Endodermal cell (in vitro differentiated cells): ENCODE measurements around the gene CSF3R. TPM values are rescaled to one million over a fixed set of nuclear protein-coding genes. Genes with fewer than 3 reads are reported as not detected.

Source experiments
- DNase-seq: peaks from one replicate; pipeline ENCODE4 v3.0.0-alpha.2; 2017
- H3K27ac ChIP-seq: 2 replicates; pipeline ENCODE4 v1.5.1; 2013; ENCODE audit warnings: mild to moderate bottlenecking, low read depth, low read length, moderate library complexity
- H3K27me3 ChIP-seq: 2 replicates; pipeline ENCODE4 v1.6.1; 2013; ENCODE audit warnings: mild to moderate bottlenecking, low read length, moderate library complexity; ENCODE audit not compliant: insufficient read depth, control insufficient read depth, poor library complexity, severe bottlenecking
- H3K36me3 ChIP-seq: 2 replicates; pipeline ENCODE4 v1.7.0; 2013; ENCODE audit warnings: mild to moderate bottlenecking, low read length, moderate library complexity; ENCODE audit not compliant: control insufficient read depth, insufficient read depth
- H3K4me1 ChIP-seq: one replicate; pipeline ENCODE4 v1.7.0; 2013; ENCODE audit warnings: low read length; ENCODE audit not compliant: control insufficient read depth, insufficient read depth
- H3K4me3 ChIP-seq: 2 replicates; pipeline ENCODE4 v1.5.1; 2013; ENCODE audit warnings: mild to moderate bottlenecking, low read length, moderate library complexity
- H3K9ac ChIP-seq: 2 replicates; pipeline ENCODE4 v1.6.1; 2013; ENCODE audit warnings: mild to moderate bottlenecking, low read length, moderate library complexity; ENCODE audit not compliant: poor library complexity, severe bottlenecking; ENCODE audit errors: extremely low read depth
- H3K9me3 ChIP-seq: 2 replicates; pipeline ENCODE4 v1.6.1; 2013; ENCODE audit warnings: mild to moderate bottlenecking, low read length, moderate library complexity; ENCODE audit not compliant: control insufficient read depth
- H3K27ac Mint-ChIP-seq: 2 replicates; pipeline ENCODE4 v1.8.0; 2020; ENCODE audit warnings: mixed read lengths
- H3K27me3 Mint-ChIP-seq: 2 replicates; pipeline ENCODE4 v1.8.0; 2021; ENCODE audit warnings: mild to moderate bottlenecking, mixed read lengths; ENCODE audit not compliant: insufficient read depth
- H3K36me3 Mint-ChIP-seq: 2 replicates; pipeline ENCODE4 v1.8.0; 2020; ENCODE audit warnings: low read depth, mixed read lengths
- H3K4me1 Mint-ChIP-seq: 2 replicates; pipeline ENCODE4 v1.8.0; 2020; ENCODE audit warnings: mixed read lengths
- H3K4me3 Mint-ChIP-seq: 2 replicates; pipeline ENCODE4 v1.8.0; 2020; ENCODE audit warnings: mild to moderate bottlenecking, moderate library complexity, mixed read lengths
- H3K9me3 Mint-ChIP-seq: 2 replicates; pipeline ENCODE4 v1.8.0; 2020; ENCODE audit warnings: mild to moderate bottlenecking, mixed read lengths
- WGBS, 2 experiments: methylation state at CpG; one replicate each; pipeline versions ENCODE4 v1.1.5 to v1.1.7; 2013; ENCODE audit warnings: missing lambda C conversion rate in 2 of 2, mixed read lengths in 1 of 2; ENCODE audit not compliant: insufficient coverage in 1 of 2, insufficient read length in 1 of 2; 5-methylcytosine and 5-hydroxymethylcytosine counted together
- total RNA-seq, 2 donors: library from RNA; stranded (reverse); fragmentation: NEBNext Ultra II Directional in 1 of 2; extraction: Animal tissue kit (Norgen Biotek cat#: 25700) in 1 of 2; gene quantifications; 2 replicates in 1 of 2; 3 replicates in 1 of 2; pipeline ENCODE4 v1.2.1, GENCODE V29; 2021
- TF ChIP-seq, protein P1 (sequence below): fragments of 200-600 bp; sonication (generic); conservative IDR thresholded peaks from 2 replicates; pipeline ENCODE4 v1.5.0; 2021; ENCODE audit warnings: antibody characterized with exemption, mild to moderate bottlenecking

CSF3R gene
- total RNA-seq, 2 donors from 2014 or later = 1.5 TPM

DNA sequence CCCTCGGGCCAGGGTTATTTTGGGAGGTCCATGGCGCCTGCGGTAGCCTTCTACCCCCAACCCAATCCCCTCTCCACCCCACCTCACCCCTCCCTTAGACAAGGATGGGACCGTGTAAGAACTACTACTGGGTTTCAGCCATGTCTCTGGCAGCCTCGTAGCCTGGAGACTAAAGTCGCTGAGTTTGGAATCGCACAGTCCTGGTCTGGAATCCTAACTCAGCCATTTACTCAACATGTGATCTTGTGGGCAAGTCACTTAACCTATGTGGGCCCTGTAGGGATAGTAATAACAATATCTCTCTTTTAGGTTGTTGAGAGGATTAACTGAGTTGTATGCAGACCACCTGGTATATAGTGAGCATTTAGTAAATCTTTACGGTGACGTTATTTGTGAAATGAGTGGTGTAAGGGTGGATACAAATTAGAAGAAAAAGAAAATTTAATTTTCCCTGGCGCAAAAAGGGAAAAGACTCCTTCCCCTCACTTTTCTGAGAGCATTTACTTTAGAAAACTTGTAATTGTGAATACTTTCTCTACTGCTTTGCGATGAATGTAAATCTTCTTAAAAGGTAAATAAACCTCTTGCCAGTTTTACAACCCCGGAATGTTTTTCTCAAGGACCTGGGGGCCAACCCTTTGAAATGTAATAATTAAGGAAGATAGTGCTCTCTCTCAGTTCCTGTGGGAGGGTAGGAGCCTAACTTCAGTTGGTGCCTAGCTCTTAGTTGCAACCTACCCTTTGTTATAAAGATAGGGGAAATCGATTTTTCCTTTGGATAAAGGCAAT lies 17.9 kb downstream of the CSF3R start:
- H3K9ac ChIP-seq = peak overlapping the region; percentile 88
- H3K9me3 Mint-ChIP-seq = no peaks in the 10 kb centered on the region
- H3K9me3 ChIP-seq = no peaks in the 10 kb centered on the region
- DNase-seq = no peak
- H3K4me3 ChIP-seq = peak overlapping the region; percentile 85
- peaks cover 43% of the 10 kb centered on the region for H3K27me3 Mint-ChIP-seq
- peaks cover 7% of the 10 kb centered on the region for H3K4me1 ChIP-seq
- peaks cover 24% of the 10 kb centered on the region for H3K36me3 Mint-ChIP-seq
- TF ChIP-seq, protein P1, sequence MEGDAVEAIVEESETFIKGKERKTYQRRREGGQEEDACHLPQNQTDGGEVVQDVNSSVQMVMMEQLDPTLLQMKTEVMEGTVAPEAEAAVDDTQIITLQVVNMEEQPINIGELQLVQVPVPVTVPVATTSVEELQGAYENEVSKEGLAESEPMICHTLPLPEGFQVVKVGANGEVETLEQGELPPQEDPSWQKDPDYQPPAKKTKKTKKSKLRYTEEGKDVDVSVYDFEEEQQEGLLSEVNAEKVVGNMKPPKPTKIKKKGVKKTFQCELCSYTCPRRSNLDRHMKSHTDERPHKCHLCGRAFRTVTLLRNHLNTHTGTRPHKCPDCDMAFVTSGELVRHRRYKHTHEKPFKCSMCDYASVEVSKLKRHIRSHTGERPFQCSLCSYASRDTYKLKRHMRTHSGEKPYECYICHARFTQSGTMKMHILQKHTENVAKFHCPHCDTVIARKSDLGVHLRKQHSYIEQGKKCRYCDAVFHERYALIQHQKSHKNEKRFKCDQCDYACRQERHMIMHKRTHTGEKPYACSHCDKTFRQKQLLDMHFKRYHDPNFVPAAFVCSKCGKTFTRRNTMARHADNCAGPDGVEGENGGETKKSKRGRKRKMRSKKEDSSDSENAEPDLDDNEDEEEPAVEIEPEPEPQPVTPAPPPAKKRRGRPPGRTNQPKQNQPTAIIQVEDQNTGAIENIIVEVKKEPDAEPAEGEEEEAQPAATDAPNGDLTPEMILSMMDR = no peak
- peaks cover 13% of the 10 kb centered on the region for H3K27me3 ChIP-seq
- peak overlapping the region; percentile 93 for H3K27ac ChIP-seq
- peaks cover 19% of the 10 kb centered on the region for H3K4me1 Mint-ChIP-seq
- H3K27ac Mint-ChIP-seq = peak overlapping the region; percentile 99
- peaks cover 25% of the 10 kb centered on the region for H3K36me3 ChIP-seq
- WGBS, 2 experiments = 14 to 15% methylated on average over 5 to 13 of the region's 13 CpGs
- H3K4me3 Mint-ChIP-seq = peak overlapping the region; percentile 100

DNA sequence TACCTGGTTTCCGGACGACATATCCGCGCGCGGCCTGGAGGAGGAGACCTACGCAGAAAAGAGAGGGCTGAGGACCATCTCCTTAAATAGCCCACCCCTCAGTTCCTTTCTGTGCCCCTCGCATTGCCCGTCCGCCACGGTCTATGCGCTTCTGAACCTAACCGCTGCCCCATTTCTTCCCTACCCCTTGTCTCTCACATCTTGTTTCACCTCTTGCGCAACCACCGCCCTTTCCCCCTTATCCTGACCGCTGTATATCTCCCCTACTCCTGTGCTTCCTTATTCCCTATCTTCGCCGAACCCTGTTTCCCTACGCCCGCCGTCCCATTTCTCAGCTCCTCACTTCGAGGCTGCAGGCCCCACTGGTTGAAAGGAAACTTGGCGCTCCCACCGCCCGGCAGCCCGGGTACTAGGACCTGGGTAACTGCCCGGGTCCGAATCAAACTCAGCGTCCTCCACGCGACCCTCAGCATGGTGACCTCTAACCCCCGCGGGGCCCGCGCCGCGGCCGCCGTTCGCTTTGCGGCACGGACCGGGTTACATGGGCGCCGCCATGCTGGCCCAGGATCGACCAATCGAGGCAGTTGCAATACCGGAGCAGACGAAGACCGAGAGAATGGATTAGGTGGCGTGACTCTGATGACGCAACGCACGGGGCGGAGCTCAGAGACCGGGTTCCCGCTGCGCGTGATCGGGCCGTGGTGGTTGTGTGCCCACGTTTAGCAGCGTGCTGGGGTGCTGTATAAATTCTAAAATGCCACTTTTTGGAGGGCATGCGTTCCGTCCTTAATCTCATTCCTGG lies 18.7 kb downstream of the CSF3R start, which contains the start of gene MRPS15:
TSS of gene MRPS15 (minus strand) at position 582 of the 802 bp plus-strand sequence. CDS start at position 473, 109 bp downstream.
- H3K9ac ChIP-seq = peak within 1 kb of the TSS; percentile 88
- H3K4me1 ChIP-seq = peaks cover 7% of the 10 kb centered on the region
- H3K27ac Mint-ChIP-seq = peak within 1 kb of the TSS; percentile 99
- WGBS, 2 experiments = 0 to 1% methylated on average over 47 to 65 of the region's 65 CpGs
- H3K36me3 Mint-ChIP-seq = peaks cover 32% of the 10 kb centered on the region
- H3K27me3 Mint-ChIP-seq = peaks cover 35% of the 10 kb centered on the region
- peak within 1 kb of the TSS; percentile 93 for H3K27ac ChIP-seq
- peaks cover 13% of the 10 kb centered on the region for H3K27me3 ChIP-seq
- peak within 1 kb of the TSS; percentile 100 for H3K4me3 Mint-ChIP-seq
- H3K36me3 ChIP-seq = peaks cover 33% of the 10 kb centered on the region
- no peaks in the 10 kb centered on the region for H3K9me3 ChIP-seq
- peaks cover 19% of the 10 kb centered on the region for H3K4me1 Mint-ChIP-seq
- TF ChIP-seq, protein P1 = no peak
- no peaks in the 10 kb centered on the region for H3K9me3 Mint-ChIP-seq
- peak; percentile 98 for DNase-seq
- H3K4me3 ChIP-seq = peak within 1 kb of the TSS; percentile 85

DNA sequence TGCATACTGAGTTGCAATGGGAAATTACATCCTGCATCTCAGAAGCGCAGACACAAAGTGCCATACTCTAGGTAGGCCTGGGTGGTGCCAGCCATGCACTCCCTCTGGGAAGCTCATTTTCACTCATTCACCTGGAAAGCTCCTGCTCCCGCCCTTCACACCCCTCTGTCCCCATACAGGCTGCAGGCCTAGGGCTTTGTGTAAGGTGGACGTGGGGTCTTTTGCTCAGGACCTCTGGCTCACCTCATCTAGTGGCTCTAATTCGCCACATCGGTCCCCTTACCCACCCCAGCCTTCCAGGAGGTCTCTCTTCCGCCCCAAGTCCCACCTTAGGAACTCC lies 19.3 kb downstream of the CSF3R start:
- Histone ChIP-seq H3K27me3 (peaks cover 13% of the 10 kb centered on the region), H3K9me3 (no peaks in the 10 kb centered on the region), H3K4me3 (peak overlapping the region; percentile 85), H3K9ac (peak overlapping the region; percentile 88), H3K4me1 (peaks cover 7% of the 10 kb centered on the region), H3K27ac (peak overlapping the region; percentile 52), H3K36me3 (peaks cover 39% of the 10 kb centered on the region)
- H3K4me3 Mint-ChIP-seq = peak overlapping the region; percentile 100
- H3K36me3 Mint-ChIP-seq = peaks cover 37% of the 10 kb centered on the region
- peaks cover 22% of the 10 kb centered on the region for H3K4me1 Mint-ChIP-seq
- H3K9me3 Mint-ChIP-seq = no peaks in the 10 kb centered on the region
- TF ChIP-seq, protein P1 = no peak
- DNase-seq = no peak
- H3K27ac Mint-ChIP-seq = peak overlapping the region; percentile 99
- WGBS, 2 experiments = 10% methylated on average over 6 of the region's 6 CpGs; no CpG with 5 or more reads in 1 of the 2 experiments
- peaks cover 30% of the 10 kb centered on the region for H3K27me3 Mint-ChIP-seq
